K562 (cell line): ENCODE results near the gene POLE2. TPM values are rescaled to one million over a fixed set of nuclear protein-coding genes. Genes with fewer than 3 reads are reported as not detected.

Source experiments
- ARNT ChIP-seq, 2 experiments: fragments of 450-650 bp; IDR thresholded peaks; 2 replicates each; pipeline ENCODE4 v1.6.1; 2016; ENCODE audit warnings: mild to moderate bottlenecking in 1 of 2
- GATAD2B ChIP-seq: fragments of 450-650 bp; IDR thresholded peaks from 2 replicates; pipeline ENCODE4 v1.6.1; 2017; ENCODE audit warnings: mild to moderate bottlenecking, borderline replicate concordance
- MAZ ChIP-seq, 2 experiments: fragments of 450-650 bp in 1 of 2; sonication (generic) in 1 of 2; formaldehyde crosslinking; IDR thresholded peaks in 1 of 2; conservative IDR thresholded peaks in 1 of 2; 2 replicates each; pipeline versions ENCODE4 v1.4.0 to v1.5.0; 2020; ENCODE audit warnings: mild to moderate bottlenecking in 1 of 2, missing genetic modification reagents in 1 of 2
- POLR2B ChIP-seq: fragments of 450-650 bp; IDR thresholded peaks from 2 replicates; pipeline ENCODE4 v1.6.1; 2018; ENCODE audit warnings: low read depth; ENCODE audit not compliant: partially characterized antibody
- polyA plus RNA-seq, 8 experiments: library from polyadenylated mRNA; depleted of rRNA in 4 of 8; stranded (reverse) in 5 of 8; unstranded in 3 of 8; fragments of >200 nt; fragmentation: Nextera tagmentation in 2 of 8; fragmentation: Illumina TruSeq in 1 of 8; extraction: Ambion mirVana in 2 of 8; extraction: Trizol in 1 of 8; gene quantifications; 2 replicates each; pipeline versions ENCODE4 v1.2.1 to v1.2.3, GENCODE V29; 2011 to 2014; ENCODE audit warnings: inconsistent platforms in 1 of 8, missing spikeins in 1 of 8
- total RNA-seq, 7 experiments: library from RNA; depleted of rRNA in 6 of 7; stranded (reverse); fragments of >200 nt in 6 of 7; fragmentation: Illumina TruSeq in 2 of 7; extraction: Trizol in 2 of 7; gene quantifications; 2 replicates each; pipeline versions ENCODE4 v1.2.1 to v1.2.3, GENCODE V29; 2011 to 2021; ENCODE audit warnings: low replicate concordance in 1 of 7
- TF ChIP-seq, protein P1 (sequence below): fragments of 450-650 bp; IDR thresholded peaks from 2 replicates; pipeline ENCODE4 v1.6.1; 2014; ENCODE audit warnings: low read depth, mild to moderate bottlenecking, moderate library complexity, borderline replicate concordance
- TF ChIP-seq, protein P2 (sequence below), 2 experiments: fragments of 200-800 bp in 1 of 2; sonication (Bioruptor generic) in 1 of 2; sonication (generic) in 1 of 2; formaldehyde crosslinking in 1 of 2; IDR thresholded peaks in 1 of 2; conservative IDR thresholded peaks in 1 of 2; 2 replicates each; pipeline versions ENCODE4 v1.5.0 to v1.6.1; 2016 to 2020; ENCODE audit warnings: missing compliant biosample characterization in 1 of 2, missing genetic modification characterization in 1 of 2, missing genetic modification reagents in 1 of 2
- TF ChIP-seq, protein P3 (sequence below): fragments of 450-650 bp; IDR thresholded peaks from 2 replicates; pipeline ENCODE4 v1.6.1; 2016; ENCODE audit warnings: mild to moderate bottlenecking, moderate library complexity
- TF ChIP-seq, protein P4 (sequence below): fragments of 450-650 bp; formaldehyde crosslinking; IDR thresholded peaks from 2 replicates; pipeline ENCODE4 v1.4.0; 2020; ENCODE audit warnings: mild to moderate bottlenecking, mixed read lengths

Gene POLE2
- total and polyA plus RNA-seq, 9 of the 15 experiments (the other 6 are each of a cell fraction or from before 2014, with no cell fraction given): 30.7 to 78.4 (median 55.4) TPM

DNA sequence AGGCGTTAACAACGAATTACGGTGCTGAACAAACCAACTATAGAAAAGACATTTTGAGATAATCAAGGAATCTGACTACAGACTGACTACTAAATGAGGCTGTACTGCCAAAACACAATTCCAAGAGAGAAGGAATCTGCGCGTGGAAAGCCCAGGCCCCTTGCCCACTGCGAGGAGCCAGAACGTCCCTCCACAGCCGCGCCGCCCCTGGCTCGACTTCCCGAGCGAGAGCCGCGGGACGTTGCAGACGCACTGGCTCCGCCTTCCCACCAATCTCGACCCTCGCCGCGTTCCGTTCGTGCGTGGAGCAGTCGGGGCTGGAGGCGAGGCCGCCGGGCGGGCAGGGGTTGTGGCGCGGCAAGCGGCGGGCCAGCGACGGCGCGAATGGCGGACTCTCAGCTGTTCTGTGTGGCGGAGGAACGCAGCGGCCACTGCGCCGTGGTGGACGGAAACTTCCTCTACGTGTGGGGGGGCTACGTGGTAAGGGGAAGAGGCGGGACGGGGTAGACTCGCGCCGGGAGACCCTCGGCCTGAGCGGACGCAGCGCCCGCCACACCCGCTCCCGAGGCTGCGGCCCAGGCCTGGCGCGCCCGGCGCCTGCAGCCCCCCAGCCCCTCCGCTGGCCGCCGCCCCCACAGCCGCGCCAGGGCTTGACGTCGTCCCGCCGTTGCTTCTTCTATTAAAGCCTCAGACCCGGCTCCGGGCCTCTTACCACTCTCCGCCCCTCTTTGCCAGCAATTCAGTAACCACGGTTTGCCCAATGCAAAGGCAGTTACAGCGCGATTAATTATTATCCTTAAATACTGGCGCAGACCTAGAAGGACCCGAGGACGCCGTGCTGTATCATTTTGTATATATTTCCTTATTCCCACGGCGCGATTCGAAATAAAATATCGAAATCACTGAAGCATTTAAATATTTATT is 5.1 kb upstream of the POLE2 start, which contains the start of gene KLHDC1 (continued):
- TF ChIP-seq, protein P1, sequence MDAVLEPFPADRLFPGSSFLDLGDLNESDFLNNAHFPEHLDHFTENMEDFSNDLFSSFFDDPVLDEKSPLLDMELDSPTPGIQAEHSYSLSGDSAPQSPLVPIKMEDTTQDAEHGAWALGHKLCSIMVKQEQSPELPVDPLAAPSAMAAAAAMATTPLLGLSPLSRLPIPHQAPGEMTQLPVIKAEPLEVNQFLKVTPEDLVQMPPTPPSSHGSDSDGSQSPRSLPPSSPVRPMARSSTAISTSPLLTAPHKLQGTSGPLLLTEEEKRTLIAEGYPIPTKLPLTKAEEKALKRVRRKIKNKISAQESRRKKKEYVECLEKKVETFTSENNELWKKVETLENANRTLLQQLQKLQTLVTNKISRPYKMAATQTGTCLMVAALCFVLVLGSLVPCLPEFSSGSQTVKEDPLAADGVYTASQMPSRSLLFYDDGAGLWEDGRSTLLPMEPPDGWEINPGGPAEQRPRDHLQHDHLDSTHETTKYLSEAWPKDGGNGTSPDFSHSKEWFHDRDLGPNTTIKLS: 0 out of 2 replicates have a peak, but pooled peaks have one; percentile 21
- TF ChIP-seq, protein P2, sequence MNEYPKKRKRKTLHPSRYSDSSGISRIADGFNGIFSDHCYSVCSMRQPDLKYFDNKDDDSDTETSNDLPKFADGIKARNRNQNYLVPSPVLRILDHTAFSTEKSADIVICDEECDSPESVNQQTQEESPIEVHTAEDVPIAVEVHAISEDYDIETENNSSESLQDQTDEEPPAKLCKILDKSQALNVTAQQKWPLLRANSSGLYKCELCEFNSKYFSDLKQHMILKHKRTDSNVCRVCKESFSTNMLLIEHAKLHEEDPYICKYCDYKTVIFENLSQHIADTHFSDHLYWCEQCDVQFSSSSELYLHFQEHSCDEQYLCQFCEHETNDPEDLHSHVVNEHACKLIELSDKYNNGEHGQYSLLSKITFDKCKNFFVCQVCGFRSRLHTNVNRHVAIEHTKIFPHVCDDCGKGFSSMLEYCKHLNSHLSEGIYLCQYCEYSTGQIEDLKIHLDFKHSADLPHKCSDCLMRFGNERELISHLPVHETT (CRISPR knock-in tag; conservative IDR thresholded peaks at IDR 0.05 in 1 of 2, IDR thresholded peaks at IDR 0.05 in 1 of 2): peak in 1 of 2 experiments; percentile 58; a peak in 1 of 4 replicates
- peak in 1 of 2 experiments; percentile 25; a peak in 2 of 4 replicates for TF ChIP-seq MAZ (CRISPR knock-in tag; conservative IDR thresholded peaks at IDR 0.05 in 1 of 2, IDR thresholded peaks at IDR 0.05 in 1 of 2)
- TF ChIP-seq, protein P3, sequence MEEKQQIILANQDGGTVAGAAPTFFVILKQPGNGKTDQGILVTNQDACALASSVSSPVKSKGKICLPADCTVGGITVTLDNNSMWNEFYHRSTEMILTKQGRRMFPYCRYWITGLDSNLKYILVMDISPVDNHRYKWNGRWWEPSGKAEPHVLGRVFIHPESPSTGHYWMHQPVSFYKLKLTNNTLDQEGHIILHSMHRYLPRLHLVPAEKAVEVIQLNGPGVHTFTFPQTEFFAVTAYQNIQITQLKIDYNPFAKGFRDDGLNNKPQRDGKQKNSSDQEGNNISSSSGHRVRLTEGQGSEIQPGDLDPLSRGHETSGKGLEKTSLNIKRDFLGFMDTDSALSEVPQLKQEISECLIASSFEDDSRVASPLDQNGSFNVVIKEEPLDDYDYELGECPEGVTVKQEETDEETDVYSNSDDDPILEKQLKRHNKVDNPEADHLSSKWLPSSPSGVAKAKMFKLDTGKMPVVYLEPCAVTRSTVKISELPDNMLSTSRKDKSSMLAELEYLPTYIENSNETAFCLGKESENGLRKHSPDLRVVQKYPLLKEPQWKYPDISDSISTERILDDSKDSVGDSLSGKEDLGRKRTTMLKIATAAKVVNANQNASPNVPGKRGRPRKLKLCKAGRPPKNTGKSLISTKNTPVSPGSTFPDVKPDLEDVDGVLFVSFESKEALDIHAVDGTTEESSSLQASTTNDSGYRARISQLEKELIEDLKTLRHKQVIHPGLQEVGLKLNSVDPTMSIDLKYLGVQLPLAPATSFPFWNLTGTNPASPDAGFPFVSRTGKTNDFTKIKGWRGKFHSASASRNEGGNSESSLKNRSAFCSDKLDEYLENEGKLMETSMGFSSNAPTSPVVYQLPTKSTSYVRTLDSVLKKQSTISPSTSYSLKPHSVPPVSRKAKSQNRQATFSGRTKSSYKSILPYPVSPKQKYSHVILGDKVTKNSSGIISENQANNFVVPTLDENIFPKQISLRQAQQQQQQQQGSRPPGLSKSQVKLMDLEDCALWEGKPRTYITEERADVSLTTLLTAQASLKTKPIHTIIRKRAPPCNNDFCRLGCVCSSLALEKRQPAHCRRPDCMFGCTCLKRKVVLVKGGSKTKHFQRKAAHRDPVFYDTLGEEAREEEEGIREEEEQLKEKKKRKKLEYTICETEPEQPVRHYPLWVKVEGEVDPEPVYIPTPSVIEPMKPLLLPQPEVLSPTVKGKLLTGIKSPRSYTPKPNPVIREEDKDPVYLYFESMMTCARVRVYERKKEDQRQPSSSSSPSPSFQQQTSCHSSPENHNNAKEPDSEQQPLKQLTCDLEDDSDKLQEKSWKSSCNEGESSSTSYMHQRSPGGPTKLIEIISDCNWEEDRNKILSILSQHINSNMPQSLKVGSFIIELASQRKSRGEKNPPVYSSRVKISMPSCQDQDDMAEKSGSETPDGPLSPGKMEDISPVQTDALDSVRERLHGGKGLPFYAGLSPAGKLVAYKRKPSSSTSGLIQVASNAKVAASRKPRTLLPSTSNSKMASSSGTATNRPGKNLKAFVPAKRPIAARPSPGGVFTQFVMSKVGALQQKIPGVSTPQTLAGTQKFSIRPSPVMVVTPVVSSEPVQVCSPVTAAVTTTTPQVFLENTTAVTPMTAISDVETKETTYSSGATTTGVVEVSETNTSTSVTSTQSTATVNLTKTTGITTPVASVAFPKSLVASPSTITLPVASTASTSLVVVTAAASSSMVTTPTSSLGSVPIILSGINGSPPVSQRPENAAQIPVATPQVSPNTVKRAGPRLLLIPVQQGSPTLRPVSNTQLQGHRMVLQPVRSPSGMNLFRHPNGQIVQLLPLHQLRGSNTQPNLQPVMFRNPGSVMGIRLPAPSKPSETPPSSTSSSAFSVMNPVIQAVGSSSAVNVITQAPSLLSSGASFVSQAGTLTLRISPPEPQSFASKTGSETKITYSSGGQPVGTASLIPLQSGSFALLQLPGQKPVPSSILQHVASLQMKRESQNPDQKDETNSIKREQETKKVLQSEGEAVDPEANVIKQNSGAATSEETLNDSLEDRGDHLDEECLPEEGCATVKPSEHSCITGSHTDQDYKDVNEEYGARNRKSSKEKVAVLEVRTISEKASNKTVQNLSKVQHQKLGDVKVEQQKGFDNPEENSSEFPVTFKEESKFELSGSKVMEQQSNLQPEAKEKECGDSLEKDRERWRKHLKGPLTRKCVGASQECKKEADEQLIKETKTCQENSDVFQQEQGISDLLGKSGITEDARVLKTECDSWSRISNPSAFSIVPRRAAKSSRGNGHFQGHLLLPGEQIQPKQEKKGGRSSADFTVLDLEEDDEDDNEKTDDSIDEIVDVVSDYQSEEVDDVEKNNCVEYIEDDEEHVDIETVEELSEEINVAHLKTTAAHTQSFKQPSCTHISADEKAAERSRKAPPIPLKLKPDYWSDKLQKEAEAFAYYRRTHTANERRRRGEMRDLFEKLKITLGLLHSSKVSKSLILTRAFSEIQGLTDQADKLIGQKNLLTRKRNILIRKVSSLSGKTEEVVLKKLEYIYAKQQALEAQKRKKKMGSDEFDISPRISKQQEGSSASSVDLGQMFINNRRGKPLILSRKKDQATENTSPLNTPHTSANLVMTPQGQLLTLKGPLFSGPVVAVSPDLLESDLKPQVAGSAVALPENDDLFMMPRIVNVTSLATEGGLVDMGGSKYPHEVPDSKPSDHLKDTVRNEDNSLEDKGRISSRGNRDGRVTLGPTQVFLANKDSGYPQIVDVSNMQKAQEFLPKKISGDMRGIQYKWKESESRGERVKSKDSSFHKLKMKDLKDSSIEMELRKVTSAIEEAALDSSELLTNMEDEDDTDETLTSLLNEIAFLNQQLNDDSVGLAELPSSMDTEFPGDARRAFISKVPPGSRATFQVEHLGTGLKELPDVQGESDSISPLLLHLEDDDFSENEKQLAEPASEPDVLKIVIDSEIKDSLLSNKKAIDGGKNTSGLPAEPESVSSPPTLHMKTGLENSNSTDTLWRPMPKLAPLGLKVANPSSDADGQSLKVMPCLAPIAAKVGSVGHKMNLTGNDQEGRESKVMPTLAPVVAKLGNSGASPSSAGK: peak; percentile 71; the same call in 1 of the 2 replicates
- TF ChIP-seq GATAD2B: 0 out of 2 replicates have a peak, but pooled peaks have one; percentile 11
- TF ChIP-seq, protein P4, sequence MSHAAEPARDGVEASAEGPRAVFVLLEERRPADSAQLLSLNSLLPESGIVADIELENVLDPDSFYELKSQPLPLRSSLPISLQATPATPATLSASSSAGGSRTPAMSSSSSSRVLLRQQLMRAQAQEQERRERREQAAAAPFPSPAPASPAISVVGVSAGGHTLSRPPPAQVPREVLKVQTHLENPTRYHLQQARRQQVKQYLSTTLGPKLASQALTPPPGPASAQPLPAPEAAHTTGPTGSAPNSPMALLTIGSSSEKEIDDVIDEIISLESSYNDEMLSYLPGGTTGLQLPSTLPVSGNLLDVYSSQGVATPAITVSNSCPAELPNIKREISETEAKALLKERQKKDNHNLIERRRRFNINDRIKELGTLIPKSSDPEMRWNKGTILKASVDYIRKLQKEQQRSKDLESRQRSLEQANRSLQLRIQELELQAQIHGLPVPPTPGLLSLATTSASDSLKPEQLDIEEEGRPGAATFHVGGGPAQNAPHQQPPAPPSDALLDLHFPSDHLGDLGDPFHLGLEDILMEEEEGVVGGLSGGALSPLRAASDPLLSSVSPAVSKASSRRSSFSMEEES (CRISPR knock-in tag): no peak
- TF ChIP-seq POLR2B: peak; percentile 45
- TF ChIP-seq ARNT (IDR thresholded peaks at IDR 0.05): no peak
